Measurements from ENCODE around the gene NUTF2. TPM values are rescaled to one million over a fixed set of nuclear protein-coding genes. Genes with fewer than 3 reads are reported as not detected.

NUTF2 gene
- total RNA-seq, 1 experiment from 2014 or later, result 224 TPM

GRCh38 chr16:67868290-67868689, 21.6 kb downstream of the NUTF2 start:
- BruUV-seq (replicated peaks), result no TSS peak
- TF ChIP-seq, protein P1, sequence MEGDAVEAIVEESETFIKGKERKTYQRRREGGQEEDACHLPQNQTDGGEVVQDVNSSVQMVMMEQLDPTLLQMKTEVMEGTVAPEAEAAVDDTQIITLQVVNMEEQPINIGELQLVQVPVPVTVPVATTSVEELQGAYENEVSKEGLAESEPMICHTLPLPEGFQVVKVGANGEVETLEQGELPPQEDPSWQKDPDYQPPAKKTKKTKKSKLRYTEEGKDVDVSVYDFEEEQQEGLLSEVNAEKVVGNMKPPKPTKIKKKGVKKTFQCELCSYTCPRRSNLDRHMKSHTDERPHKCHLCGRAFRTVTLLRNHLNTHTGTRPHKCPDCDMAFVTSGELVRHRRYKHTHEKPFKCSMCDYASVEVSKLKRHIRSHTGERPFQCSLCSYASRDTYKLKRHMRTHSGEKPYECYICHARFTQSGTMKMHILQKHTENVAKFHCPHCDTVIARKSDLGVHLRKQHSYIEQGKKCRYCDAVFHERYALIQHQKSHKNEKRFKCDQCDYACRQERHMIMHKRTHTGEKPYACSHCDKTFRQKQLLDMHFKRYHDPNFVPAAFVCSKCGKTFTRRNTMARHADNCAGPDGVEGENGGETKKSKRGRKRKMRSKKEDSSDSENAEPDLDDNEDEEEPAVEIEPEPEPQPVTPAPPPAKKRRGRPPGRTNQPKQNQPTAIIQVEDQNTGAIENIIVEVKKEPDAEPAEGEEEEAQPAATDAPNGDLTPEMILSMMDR (IDR thresholded peaks at IDR 0.05; ENCODE audit: unreplicated experiment), result no peak
- Mint-ChIP-seq H3K36me3 (ENCODE audit: insufficient read depth, unreplicated experiment) (peaks cover 64% of the 10 kb centered on the region), H3K9me3 (ENCODE audit: low read depth, unreplicated experiment) (no peaks in the 10 kb centered on the region), H3K27me3 (ENCODE audit: unreplicated experiment) (no peaks in the 10 kb centered on the region), H3K4me1 (ENCODE audit: low read depth, unreplicated experiment) (peaks cover 8% of the 10 kb centered on the region), H3K27ac (ENCODE audit: unreplicated experiment) (no peak overlapping the region), H3K4me3 (ENCODE audit: low read depth, unreplicated experiment) (no peak overlapping the region)
- intact Hi-C loops (cut with micrococcal nuclease; ENCODE audit: unreplicated experiment), result no loop called here
- CTCF ChIA-PET, result no interaction called here
- DNase-seq, result no peak

DNA sequence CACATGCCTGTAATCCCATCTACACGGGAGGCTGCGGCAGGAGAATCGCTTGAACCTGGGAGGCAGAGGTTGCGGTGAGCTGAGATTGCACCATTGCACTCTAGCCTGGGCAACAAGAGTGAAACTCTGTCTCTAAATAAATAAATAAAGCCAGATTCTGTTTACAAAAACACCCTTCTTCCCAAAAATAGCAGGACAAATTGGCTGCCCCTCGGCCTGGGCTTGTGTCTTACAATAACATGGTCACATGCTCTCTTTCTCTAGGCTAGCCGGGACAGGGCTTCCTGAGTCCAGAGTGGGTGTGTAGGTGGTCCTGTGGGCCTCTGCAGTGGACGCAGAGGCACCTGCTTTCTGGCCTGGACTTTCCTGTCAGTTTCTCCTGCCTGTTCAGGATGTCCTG, 22.9 kb downstream of the NUTF2 start:
- H3K4me3 Mint-ChIP-seq (ENCODE audit: low read depth, unreplicated experiment), result no peak overlapping the region
- no peaks in the 10 kb centered on the region for H3K27me3 Mint-ChIP-seq (ENCODE audit: unreplicated experiment)
- CTCF ChIA-PET, result no interaction called here
- no peaks in the 10 kb centered on the region for H3K9me3 Mint-ChIP-seq (ENCODE audit: low read depth, unreplicated experiment)
- TF ChIP-seq, protein P1 (IDR thresholded peaks at IDR 0.05; ENCODE audit: unreplicated experiment), result no peak
- intact Hi-C loops (cut with micrococcal nuclease; ENCODE audit: unreplicated experiment), result no loop called here
- DNase-seq, result no peak
- peaks cover 73% of the 10 kb centered on the region for H3K36me3 Mint-ChIP-seq (ENCODE audit: insufficient read depth, unreplicated experiment)
- peaks cover 18% of the 10 kb centered on the region for H3K4me1 Mint-ChIP-seq (ENCODE audit: low read depth, unreplicated experiment)
- no TSS peak for BruUV-seq (replicated peaks)
- H3K27ac Mint-ChIP-seq (ENCODE audit: unreplicated experiment), result no peak overlapping the region

GRCh38 chr16:67871256-67871655, 24.5 kb downstream of the NUTF2 start:
- intact Hi-C loops (cut with micrococcal nuclease; ENCODE audit: unreplicated experiment), result no loop called here
- no TSS peak for BruUV-seq (replicated peaks)
- TF ChIP-seq, protein P1 (IDR thresholded peaks at IDR 0.05; ENCODE audit: unreplicated experiment), result no peak
- Mint-ChIP-seq H3K27me3 (ENCODE audit: unreplicated experiment) (no peaks in the 10 kb centered on the region), H3K36me3 (ENCODE audit: insufficient read depth, unreplicated experiment) (peaks cover 67% of the 10 kb centered on the region), H3K4me3 (ENCODE audit: low read depth, unreplicated experiment) (no peak overlapping the region), H3K4me1 (ENCODE audit: low read depth, unreplicated experiment) (peaks cover 31% of the 10 kb centered on the region), H3K9me3 (ENCODE audit: low read depth, unreplicated experiment) (no peaks in the 10 kb centered on the region), H3K27ac (ENCODE audit: unreplicated experiment) (no peak overlapping the region)
- no peak for DNase-seq
- CTCF ChIA-PET, result interaction anchor here (0.6 to 0.7 kb wide), 3 partner anchors 13 to 90 kb away, joined by 3 to 8 read pairs (median 5); partner anchors contain the start of gene NRN1L

- H3K36me3 Mint-ChIP-seq (ENCODE audit: insufficient read depth, unreplicated experiment), result peaks cover 58% of the 10 kb centered on the region
- peaks cover 31% of the 10 kb centered on the region for H3K4me1 Mint-ChIP-seq (ENCODE audit: low read depth, unreplicated experiment)
- intact Hi-C loops (cut with micrococcal nuclease; ENCODE audit: unreplicated experiment), result no loop called here
- no TSS peak for BruUV-seq (replicated peaks)
- no peaks in the 10 kb centered on the region for H3K9me3 Mint-ChIP-seq (ENCODE audit: low read depth, unreplicated experiment)
- TF ChIP-seq, protein P1 (IDR thresholded peaks at IDR 0.05; ENCODE audit: unreplicated experiment), result no peak
- CTCF ChIA-PET, result no interaction called here
- no peak for DNase-seq
- H3K4me3 Mint-ChIP-seq (ENCODE audit: low read depth, unreplicated experiment), result peak overlapping the region; percentile 87
- H3K27me3 Mint-ChIP-seq (ENCODE audit: unreplicated experiment), result no peaks in the 10 kb centered on the region
- H3K27ac Mint-ChIP-seq (ENCODE audit: unreplicated experiment), result peak overlapping the region; percentile 84
Measured at GRCh38 chr16:67872131-67872630, 25.4 kb downstream of the NUTF2 start.
